AG10803 (cell line): ENCODE measurements around the gene DNAH10.
"Not testable (repeated sequence)": the region's sequence is repeated elsewhere in the genome, so short reads cannot be mapped to it uniquely, and the experiment has no call there.

ENCODE experiments used
- DNase-seq: peaks from one replicate; pipeline ENCODE4 v3.0.0; 2010; ENCODE audit warnings: low read depth
- H3K4me3 ChIP-seq: 2 replicates; pipeline ENCODE4 v1.5.1; 2011; ENCODE audit warnings: mild to moderate bottlenecking, low read length, control low read depth
- TF ChIP-seq, protein P1 (sequence below): conservative IDR thresholded peaks from 2 replicates; pipeline ENCODE4 v1.5.1; 2011; ENCODE audit warnings: mild to moderate bottlenecking, low read length, control low read depth, inconsistent platforms

DNAH10 gene

DNA sequence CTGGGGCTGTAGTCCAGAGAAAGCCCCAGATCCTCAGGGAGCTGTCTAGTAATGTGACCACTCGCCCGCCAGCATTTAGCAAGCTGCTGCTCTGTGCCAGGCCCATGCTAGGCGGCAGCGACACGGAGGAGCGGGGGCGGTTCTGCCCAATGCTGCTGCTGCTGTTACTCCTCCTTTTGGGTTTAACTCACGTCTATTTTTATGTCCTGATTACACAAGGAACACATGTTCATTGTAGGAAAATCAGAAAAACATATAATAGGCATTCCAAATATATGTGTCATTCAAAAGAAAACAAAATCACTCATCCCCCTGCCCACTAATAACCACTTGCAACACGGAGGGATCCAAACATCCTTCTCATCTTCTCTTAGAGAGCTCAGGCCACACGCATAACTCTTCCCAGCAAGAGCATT, 180.1 kb downstream of the DNAH10 start:
- H3K4me3 ChIP-seq: no peak overlapping the region
- DNase-seq: peak; percentile 93
- TF ChIP-seq, protein P1, sequence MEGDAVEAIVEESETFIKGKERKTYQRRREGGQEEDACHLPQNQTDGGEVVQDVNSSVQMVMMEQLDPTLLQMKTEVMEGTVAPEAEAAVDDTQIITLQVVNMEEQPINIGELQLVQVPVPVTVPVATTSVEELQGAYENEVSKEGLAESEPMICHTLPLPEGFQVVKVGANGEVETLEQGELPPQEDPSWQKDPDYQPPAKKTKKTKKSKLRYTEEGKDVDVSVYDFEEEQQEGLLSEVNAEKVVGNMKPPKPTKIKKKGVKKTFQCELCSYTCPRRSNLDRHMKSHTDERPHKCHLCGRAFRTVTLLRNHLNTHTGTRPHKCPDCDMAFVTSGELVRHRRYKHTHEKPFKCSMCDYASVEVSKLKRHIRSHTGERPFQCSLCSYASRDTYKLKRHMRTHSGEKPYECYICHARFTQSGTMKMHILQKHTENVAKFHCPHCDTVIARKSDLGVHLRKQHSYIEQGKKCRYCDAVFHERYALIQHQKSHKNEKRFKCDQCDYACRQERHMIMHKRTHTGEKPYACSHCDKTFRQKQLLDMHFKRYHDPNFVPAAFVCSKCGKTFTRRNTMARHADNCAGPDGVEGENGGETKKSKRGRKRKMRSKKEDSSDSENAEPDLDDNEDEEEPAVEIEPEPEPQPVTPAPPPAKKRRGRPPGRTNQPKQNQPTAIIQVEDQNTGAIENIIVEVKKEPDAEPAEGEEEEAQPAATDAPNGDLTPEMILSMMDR: no peak

GRCh38 chr12:123942911-123943648, 181.0 kb downstream of the DNAH10 start:
- TF ChIP-seq, protein P1: no peak
- no peak overlapping the region for H3K4me3 ChIP-seq
- peak; percentile 32 for DNase-seq

- no peak for DNase-seq
- no peak overlapping the region for H3K4me3 ChIP-seq
- TF ChIP-seq, protein P1: no peak
Observed at GRCh38 chr12:123943816-123944215, 181.7 kb downstream of the DNAH10 start.

DNA sequence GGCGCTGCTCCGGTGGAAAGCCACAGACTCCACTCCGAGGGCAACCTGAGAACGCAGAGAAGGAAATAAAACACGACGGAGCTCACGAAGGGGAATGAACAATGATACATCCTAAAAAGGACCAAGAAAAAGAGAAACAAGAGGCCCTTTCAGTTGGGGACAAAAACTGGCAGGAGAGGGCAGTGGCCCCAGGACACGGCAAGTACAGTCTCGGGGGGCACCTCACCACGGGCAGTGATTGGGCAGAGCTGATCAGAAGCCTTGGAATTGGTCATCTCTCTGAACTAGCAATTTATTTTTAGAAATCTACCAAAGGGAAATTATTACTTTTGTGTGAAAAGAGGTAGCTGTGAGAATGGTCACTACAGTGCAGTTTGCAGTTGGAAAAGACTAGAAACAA, 182.6 kb downstream of the DNAH10 start:
- DNase-seq: no peak
- TF ChIP-seq, protein P1: no peak
- H3K4me3 ChIP-seq: no peak overlapping the region

GRCh38 chr12:123945287-123946151, 183.4 kb downstream of the DNAH10 start:
- no peak for DNase-seq
- no peak overlapping the region for H3K4me3 ChIP-seq
- TF ChIP-seq, protein P1: no peak

DNA sequence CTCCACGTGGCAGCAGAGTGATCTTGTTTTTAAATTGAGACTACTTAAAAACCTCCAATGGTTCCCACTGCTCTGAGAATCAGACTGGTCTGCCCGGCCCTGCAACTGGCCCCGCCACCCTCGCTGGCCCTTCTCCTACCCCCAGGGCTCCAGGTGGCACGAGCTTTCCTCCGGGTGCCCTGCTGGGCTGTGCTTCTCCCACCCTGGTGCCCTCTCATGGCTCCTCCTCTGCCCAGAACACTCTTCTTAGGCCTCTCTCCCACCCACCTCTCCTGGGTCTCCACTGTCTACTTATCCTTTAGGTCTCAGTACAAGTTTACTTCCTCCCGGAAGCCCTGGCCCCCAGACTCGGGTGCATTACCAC, 184.0 kb downstream of the DNAH10 start:
- no peak for DNase-seq
- TF ChIP-seq, protein P1: no peak
- no peak overlapping the region for H3K4me3 ChIP-seq

DNA sequence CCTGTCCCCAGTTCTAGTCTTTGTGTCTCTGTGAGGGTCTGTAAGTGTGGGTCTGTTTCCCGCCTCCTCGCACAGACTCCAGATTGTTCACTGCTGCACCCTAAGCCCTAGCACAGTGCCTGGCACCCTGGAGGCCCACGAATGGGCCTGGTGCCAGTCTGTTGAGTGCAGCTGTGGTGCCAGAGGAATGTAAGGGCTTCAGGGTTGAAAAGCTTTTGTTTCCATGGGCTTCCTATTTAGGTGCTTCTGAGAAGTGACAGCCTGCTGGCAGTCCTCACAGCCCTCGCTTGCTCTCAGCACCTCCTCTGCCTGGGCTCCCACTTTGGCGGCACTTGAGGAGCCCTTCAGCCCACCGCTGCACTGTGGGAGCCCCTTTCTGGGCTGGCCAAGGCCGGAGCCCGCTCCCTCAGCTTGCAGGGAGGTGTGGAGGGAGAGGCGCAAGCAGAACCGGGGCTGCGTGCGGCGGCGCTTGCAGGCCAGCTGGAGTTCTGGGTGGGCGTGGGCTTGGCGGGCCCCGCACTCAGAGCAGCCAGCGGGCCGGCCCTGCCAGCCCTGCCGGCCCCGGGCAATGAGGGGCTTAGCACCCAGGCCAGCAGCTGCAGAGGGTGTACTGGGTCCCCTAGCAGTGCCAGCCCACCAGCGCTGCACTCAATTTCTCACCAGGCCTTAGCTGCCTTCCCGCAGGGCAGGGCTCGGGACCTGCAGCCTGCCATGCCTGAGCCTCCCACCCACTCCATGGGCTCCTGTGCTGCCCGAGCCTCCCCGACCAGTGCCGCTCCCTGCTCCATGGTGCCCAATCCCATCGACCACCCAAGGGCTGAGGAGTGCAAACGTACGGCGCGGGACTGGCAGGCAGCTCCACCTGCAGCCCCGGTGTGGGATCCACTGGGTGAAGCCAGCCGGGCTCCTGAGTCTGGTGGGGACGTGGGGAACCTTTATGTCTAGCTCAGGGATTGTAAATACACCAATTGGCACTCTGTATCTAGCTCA, 184.7 kb downstream of the DNAH10 start:
- not testable (repeated sequence) for H3K4me3 ChIP-seq

DNA sequence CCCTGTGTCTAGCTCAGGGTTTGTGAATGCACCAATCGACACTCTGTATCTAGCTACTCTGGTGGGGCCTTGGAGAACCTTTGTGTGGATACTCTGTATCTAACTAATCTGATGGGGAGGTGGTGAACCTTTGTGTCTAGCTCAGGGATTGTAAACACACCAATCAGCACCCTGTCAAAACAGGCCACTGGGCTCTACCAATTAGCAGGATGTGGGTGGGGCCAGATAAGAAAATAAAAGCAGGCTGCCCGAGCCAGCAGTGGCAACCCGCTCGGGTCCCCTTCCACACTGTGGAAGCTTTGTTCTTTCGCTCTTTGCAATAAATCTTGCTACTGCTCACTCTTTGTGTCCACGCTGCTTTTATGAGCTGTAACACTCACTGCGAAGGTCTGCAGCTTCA, 185.4 kb downstream of the DNAH10 start:
- H3K4me3 ChIP-seq, DNase-seq: not testable (repeated sequence)

More for the DNA sequence above, 184.7 kb downstream of the DNAH10 start:
- not testable (repeated sequence) for DNase-seq
